Left colon (tissue), 2 donors: Measurements from ENCODE around the gene CLEC12A. TPM values are rescaled to one million over a fixed set of nuclear protein-coding genes. Genes with fewer than 3 reads are reported as not detected.
"Not testable (repeated sequence)": the region's sequence is repeated elsewhere in the genome, so short reads cannot be mapped to it uniquely, and the experiment has no call there.

Source experiments
- ATAC-seq: fragments of 200-7000 bp; cut with Tn5 transposase; one replicate; pipeline ENCODE4 v1.9.1; 2020; ENCODE audit warnings: mild to moderate bottlenecking, moderate library complexity
- DNase-seq, 2 donors: peaks; one replicate each; pipeline ENCODE4 v3.0.0-alpha.2; 2020
- intact Hi-C, 2 donors: fragments of 100-400 bp; cut with DNase I in 1 of 2; cut with micrococcal nuclease in 1 of 2; formaldehyde crosslinking; loops; one replicate each; pipeline versions ENCODE4 v1.11.2 to v1.14.0; 2022; cut with DNase I, micrococcal nuclease
- total RNA-seq, 2 donors: library from RNA; stranded (reverse); fragmentation: NEBNext Ultra II Directional; extraction: Animal tissue kit (Norgen Biotek cat#: 25700); gene quantifications; one replicate each; pipeline ENCODE4 v1.2.1, GENCODE V29; 2021
- donor health status: DM: no; HTN: no; CAD: no.
- donor health status: DM: yes; HTN: yes; CAD: no.

Gene CLEC12A
- total RNA-seq, 2 donors from 2014 or later, result 0.75 TPM; not detected in 1

DNA sequence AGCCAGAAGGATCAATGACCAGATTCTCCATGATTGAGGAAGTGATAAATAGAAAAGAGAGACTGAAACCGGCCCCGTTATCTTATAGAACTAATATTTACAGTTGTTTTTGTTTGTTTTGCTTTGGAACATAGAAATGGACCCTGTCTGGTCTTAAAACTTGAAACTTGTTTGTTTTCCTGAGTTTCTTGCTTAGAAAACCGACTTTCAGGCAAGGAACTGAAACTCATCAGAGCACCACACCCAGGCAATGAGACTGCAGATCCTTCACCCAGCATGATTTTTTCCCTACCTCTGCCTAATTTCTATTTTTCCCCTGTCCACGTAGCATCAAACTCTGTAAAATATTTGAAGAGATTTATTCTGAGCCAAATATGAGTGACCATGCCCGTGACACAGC, 10.6 kb upstream of the CLEC12A start:
- no peak for DNase-seq
- ATAC-seq, result no peak
- intact Hi-C loops, result no loop called here

DNA sequence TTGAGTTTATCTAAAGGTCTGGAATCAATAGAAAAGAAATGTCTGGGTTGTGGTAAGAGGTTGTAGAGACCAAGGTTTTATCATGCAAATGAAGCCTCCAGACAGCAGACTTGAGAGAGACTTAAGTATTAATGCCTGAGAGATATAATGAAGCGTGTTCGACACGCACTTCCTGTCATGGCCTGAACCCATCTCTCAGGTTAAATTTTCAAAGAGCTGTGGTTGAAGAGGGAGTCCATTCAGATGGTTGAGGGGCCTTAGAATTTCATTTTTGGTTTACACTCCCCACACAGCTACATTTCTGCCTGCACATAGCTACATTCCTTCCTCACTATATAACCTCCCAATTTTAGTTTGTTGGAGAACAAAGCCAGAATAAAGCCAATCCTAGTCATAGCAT, 10.1 kb upstream of the CLEC12A start:
- DNase-seq (no peak), ATAC-seq (no peak)
- intact Hi-C loops, result no loop called here

DNA sequence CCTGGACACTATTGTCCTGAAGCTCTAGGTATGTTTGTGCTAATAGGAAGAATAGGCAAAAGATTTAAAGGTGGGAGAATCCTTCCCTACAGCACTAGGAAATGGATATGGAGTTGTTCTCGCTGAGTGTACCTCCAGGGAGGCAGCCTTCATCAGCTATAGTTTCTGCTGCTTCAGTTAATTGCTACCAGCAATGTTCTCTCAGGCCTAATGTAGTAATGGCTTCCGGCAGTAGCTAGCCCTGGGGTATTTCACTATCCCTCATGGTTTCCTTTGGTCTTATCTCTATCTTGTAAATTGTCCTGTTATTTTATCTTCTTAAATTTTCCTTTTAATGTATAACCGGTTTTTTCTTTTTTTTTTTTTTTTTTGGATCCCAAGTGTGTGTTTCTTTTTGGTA, 9.3 kb upstream of the CLEC12A start:
- ATAC-seq (no peak), DNase-seq (no peak)
- intact Hi-C loops, result no loop called here

DNA sequence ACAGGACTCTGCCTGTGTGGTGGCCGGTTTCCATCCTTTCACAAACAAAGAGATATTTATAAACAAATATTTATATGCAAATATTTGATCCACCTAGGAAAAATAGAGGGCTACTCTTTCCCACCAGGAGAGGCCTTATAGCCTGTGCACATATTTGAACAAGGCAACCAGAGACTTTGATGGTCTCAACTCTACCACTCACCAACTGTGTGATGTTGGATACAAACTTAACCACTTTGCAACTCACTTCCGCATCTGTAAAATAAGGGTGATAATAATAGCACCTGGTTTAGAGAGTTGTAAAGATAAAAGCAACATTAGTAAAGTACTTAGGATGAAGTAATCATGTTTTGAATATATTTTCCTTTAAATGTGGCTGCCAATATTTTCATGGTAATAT, 1.5 kb upstream of the CLEC12A start:
- ATAC-seq (no peak), DNase-seq (no peak)
- intact Hi-C loops, result no loop called here

DNA sequence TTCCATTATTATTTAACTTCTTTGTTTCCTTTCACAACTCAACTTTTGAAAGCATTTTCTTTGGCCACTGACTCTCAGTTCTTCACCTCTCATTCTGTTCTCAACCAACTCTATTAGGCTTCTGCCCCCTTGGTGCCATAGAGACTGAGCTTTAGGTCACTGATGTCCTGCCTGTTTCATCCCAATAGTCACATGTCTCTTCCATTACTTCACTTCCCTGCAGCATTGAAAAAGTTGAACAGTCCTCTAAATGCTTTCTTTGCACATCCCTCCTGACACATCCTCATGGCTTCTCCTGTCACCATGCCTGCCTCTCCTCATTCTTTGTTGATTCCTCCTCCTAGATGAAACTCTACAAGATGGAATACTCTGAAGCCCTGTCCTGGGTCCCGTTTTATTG, 2.7 kb downstream of the CLEC12A start:
- DNase-seq (no peak), ATAC-seq (no peak)
- intact Hi-C loops, result no loop called here

DNA sequence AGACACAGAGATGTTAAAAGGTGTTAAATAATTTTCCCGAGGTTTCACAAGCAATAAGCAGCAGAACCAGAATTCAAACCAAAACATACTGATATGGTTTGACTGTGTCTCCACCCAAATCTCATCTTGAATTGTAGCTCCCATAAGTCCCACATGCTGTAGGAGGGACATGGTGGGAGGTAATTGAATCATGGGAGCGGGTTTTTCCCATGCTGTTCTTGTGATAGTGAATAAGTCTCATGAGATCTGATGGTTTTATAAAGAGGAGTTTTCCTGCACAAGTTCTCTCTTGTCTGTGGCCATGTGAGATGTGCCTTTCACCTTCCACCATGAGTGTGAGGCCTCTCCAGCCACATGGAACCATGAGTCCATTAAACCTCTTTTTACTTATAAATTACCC, 3.5 kb downstream of the CLEC12A start:
- intact Hi-C loops, ATAC-seq, DNase-seq: not testable (repeated sequence)

DNA sequence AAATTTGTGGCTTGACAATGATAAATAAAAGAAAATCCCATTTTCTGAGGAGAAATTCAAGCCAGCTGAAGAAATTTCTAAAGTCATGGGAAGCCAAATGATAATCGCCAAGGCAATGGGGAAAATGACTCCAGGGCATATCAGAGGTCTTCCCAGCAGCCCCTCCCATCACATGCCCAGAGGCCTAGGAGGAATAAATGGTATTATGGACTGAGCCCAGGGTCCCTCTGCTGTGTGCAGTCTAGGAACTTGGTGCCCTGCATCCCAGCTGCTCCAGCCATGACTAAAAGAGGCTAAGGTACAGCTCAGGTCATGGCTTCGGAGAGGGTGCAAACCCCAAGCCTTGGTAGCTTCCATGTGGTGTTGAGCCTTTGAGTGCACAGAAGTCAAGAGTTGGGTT, 4.4 kb downstream of the CLEC12A start:
- no peak for ATAC-seq
- intact Hi-C loops, result no loop called here
- DNase-seq, result no peak

DNA sequence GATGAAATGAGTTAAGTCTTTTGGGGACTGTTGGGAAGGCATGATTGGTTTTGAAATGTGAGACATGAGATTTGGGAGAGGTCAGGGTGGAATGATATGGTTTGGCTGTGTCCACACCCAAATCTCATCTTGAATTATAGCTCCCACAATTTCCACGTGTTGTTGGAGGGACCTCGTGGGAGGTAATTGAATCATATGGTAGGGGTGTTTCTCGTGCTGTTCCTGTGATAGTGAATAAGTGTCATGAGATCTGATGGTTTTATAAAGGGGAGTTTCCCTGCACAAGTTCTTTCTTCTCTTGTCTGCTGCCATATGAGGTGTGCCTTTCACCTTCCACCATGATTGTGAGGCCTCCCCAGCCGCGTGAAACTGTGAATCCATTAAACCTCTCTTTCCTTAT, 5.4 kb downstream of the CLEC12A start:
- ATAC-seq, intact Hi-C loops: not testable (repeated sequence)

DNA sequence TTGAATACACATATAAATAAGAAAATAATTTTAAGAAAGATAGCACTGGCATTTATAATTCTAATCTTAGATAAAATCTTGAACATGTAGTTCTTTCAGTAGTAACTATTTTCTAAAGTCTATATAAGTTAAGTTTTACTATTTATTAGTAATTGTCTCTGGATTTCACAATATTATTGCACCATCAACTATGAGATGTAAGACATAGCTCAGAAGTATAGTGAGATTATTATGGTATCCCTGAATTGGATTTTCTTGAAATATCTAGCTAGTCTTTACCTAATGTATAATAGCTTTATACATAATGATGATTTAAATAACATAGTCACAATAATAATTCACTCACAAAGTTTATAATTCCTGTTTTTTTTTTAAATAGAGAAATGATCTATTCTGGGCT, 6.7 kb downstream of the CLEC12A start:
- no peak for DNase-seq
- no peak for ATAC-seq
- intact Hi-C loops, result no loop called here

More for the DNA sequence above, 5.4 kb downstream of the CLEC12A start:
- not testable (repeated sequence) for DNase-seq

DNA sequence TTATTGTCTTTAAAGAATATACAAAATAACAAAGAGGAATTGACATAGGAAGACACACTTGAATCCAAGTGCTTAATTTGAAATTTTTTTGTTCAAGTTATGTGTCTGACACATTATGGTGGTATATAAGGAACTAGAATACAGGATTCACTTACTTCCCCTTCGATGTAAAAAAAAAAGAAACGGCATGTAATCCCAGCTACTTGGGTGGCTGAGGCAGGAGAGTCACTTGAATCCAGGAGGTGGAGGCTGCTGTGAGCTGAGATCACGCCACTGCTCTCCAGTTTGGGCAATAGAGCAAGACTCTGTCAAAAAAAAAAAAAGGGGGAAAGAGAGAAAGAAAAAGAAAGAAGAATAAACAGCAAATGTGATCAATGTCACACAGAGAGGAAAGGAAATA, 8.9 kb downstream of the CLEC12A start:
- intact Hi-C loops, result no loop called here
- DNase-seq (no peak), ATAC-seq (no peak)

DNA sequence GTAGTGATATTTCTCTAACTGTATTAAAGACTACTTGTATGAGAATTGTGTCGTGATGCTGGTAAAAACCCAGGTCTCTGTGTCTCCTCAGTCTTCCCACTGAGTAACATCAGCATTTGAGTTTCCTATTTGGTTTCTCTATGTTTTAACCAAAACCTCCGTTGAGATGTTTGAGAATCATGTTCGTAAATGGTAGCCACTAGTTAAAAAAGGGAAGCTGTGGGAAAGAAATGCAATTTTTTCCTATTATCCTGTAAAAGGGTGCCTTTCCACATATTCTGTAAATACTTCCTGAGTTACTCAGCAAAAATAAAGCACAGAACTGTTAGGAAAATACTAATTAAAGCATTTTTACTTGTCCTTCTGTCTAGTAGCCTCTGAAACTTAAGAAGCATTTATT, 20.7 kb downstream of the CLEC12A start:
- DNase-seq, result no peak
- no peak for ATAC-seq
- intact Hi-C loops, result no loop called here

DNA sequence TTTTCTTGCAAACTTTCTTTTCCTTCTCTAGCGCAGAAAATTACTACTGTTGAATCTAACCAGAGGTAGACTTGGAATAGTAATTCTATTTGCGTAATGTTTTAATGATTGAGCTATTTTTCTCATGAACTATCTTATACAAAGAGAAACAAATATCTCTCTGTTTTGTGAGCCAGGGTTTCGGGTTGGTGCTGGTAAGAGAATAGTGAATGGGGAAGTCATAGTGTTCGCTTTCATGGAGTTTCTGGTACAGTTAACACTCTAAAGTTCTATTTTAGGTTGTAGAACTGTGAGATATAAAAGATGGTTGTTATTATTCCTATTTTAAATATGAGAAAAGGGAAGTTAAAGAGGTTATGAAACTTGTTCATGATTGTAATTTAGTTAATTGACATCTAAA, 21.1 kb downstream of the CLEC12A start:
- DNase-seq (no peak), ATAC-seq (no peak)
- intact Hi-C loops, result no loop called here

DNA sequence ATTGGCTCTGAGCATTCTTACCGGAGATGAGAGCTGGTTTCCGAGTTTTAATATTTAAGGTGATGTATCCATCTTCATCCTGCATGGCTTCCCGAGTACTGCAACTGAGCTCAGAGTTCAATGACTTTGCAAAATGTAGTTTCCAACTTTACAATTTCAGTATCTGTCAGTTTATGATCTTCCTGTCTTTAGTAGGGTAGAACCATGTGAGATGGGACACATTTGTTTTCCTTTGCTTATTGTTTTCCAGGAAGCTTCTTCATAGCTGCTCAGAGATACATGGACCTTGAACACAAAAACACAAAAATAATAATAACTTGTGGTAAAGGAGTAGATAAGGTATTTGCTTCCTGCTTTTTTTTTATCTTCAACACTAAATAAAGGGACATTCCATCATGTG, 27.8 kb downstream of the CLEC12A start, which contains the start of gene CLEC1B:
Gene CLEC1B (minus strand): TSS at position 106 of the 400 bp plus-strand sequence. CDS start 21 bp downstream, at position 85.
- intact Hi-C loops, result no loop called here
- DNase-seq (no peak), ATAC-seq (no peak)

DNA sequence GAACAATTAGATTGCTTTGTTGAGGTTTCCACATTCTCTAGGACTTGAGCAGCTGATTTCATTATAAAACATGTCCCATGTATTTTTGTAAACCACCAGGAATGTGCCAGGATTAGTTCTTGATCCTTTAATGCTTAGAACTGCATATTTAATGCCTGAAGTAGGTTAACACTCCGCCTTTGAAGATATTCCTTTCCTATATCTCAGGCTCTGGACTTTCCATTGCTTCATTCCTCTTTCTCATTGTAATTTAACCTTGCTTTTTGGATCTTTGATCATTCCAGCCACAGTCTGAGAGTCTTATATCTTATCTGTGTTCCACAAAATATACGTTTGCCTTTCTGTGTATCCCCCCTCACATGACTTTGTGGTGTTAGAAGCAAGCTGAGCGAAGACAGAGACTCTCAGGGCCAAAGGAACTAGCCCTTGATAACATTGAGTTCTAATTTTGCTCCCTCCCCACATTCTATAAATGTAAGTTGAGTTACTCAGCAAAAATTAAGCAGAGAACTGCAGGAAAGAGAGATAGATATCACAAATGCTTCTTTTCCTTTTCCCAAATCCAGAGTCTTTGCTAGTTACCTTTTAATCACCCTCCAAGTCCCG, 30.1 kb downstream of the CLEC12A start:
- no peak for ATAC-seq
- no peak for DNase-seq
- intact Hi-C loops, result no loop called here

DNA sequence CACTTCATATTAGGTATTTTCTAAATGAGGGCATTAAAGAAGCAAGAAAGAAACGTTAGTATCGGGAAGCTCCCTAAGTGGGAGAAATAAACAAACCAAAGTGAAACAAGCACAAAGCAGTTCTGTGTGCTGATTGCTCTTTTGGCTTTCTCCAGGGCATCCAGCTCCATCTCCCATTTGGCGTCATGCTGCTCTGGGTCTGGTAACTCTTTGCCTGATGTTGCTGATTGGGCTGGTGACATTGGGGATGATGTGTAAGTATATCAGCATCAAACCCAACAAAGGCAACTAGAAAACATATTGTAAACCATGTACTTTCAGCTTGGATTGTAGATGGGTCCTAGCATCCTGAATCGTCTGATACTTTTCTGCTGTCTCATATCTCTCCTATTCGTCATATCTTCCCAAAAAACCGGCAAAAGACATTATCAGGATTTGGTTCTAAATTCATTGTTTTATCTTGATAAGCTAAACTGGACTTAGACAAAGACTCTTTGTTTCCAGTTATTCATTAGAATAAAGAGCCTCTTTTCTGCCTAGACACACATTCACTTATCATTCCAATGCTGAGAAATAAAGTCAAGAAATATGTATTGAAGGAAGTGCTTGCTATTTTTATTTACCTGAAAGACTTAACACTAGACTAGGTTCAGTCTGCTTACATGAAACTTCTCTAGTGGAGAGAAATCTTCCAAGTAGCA, 41.6 kb downstream of the CLEC12A start:
- ATAC-seq (no peak), DNase-seq (no peak)
- intact Hi-C loops, result no loop called here

DNA sequence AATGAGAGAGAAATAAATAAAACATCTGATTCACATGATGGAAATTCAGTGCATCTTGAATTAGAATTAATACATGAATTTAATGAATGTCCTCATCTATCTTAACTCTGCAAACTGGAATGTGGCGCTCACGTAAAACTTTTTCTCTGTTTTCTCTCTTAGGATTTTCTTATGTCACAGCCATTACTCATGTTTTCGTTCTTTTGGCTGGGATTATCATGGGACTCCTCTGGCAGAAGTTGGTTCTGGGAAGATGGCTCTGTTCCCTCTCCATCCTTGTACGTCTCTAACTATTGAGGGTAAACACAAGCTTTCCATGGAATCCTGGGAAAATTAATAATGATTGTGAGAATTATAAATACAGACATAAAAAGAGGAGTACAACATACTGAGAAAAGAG, 44.2 kb downstream of the CLEC12A start:
- DNase-seq, result no peak
- no peak for ATAC-seq
- intact Hi-C loops, result no loop called here

DNA sequence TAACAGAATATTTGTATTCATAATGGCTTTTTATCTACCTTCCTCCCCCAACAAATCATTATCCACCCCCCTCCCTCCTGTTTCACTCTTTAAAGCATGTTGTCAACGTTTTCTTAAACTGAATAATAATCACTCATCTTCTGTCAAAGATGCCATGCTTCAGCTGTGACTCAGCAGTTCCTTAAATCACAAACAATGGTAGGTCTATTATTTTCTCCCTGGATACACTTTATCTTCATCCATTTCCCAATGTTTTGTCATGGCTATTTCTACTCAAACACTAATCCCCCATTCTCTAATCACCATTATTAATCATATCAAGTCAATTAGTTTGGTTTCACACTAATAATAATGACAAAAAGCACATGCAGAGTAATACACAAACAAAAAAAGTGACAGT, 45.7 kb downstream of the CLEC12A start:
- intact Hi-C loops, result no loop called here
- DNase-seq, result no peak

DNA sequence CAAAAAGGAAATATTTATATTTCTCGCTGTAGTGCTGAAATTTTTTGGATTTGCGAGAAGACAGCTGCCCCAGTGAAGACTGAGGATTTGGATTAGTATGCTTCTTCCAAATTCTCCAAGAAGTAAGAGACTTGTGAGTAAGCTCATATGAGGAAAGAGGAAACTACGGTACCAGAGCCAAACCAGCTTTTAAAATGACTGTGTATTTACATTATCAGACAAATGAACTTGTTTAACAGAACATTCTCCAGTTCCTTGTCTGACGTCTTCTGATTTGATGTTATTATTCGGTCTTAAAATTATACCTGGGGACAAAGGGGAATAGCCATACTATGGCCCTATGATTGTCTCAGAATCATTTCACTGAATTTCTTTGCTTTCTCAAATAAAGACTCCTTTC, 47.2 kb downstream of the CLEC12A start:
- intact Hi-C loops, result no loop called here
- DNase-seq (no peak), ATAC-seq (no peak)

More for the DNA sequence above, 45.7 kb downstream of the CLEC12A start:
- ATAC-seq, result no peak

DNA sequence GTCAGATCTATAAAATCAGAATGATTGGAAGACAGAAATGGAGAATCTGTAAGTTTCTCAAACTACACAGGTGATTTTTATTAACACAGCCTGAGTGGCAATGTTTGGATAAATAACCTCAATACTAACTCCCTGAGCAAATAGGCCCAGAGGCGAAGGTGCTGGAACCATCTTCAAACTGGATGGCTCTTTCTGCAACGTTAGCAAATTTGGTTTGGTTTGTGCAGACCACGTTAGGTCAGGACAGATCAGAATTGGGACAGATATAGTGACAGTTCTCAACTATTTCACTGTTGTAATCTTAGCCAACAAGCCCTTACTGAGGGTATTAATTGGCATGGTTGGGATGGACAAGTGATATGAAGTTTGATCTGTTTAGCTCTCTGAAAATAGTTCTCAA, 50.1 kb downstream of the CLEC12A start:
- ATAC-seq (no peak), DNase-seq (no peak)
- intact Hi-C loops, result no loop called here

DNA sequence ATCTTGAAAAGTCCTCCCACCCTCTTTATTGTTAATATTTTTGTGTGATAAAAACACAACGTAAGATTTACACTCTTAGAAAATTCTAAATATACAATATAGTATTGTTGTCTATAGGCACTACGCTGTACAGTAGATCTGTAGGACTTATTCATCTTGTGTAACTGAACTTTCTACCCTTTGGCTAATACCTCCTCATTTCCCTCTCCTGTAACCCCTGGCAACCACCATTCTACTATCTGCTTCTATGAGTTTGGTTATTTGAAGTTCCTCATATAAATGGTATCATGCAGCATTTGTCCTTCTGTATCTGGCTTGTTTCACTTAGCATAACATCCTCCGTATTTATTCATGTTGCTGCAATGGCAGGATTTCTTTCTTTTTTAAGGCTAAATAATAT, 54.0 kb downstream of the CLEC12A start:
- intact Hi-C loops, result no loop called here
- DNase-seq (no peak), ATAC-seq (no peak)

DNA sequence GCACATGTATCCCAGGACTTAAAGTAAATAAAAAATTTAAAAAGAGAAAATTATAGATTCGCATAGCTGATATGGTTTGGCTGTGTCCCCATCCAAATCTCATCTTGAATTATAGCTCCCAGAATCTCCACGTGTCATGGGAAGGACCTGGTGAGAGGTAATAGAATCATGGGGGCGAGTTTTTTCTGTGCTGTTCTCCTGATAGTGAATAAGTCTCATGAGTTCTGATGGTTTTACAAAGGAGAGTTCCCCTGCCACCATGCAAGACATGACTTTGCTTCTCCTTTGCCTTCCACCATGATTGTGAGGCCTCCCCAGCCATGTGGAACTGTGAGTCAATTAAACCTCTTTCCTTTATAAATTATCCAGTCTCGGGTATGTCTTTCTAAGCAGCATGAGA, 55.5 kb downstream of the CLEC12A start:
- DNase-seq, ATAC-seq, intact Hi-C loops: not testable (repeated sequence)
